SK-N-SH treated with all-trans-retinoic acid at 6 μM for 48 hours (cell line): ENCODE data around the gene LRWD1.

ENCODE experiments used
- ATAC-seq: fragments of 200-7000 bp; cut with Tn5 transposase; 3 replicates; pipeline ENCODE4 v1.9.1; 2020; ENCODE audit warnings: mild to moderate bottlenecking, moderate library complexity
- ARNTL ChIP-seq: fragments of 450-650 bp; formaldehyde crosslinking; IDR thresholded peaks from 2 replicates; pipeline ENCODE4 v1.5.0; 2020; ENCODE audit warnings: low read depth, mild to moderate bottlenecking, moderate library complexity, borderline replicate concordance
- CREB5 ChIP-seq: fragments of 250-450 bp; sonication (Bioruptor Pico); IDR thresholded peaks from 2 replicates; pipeline ENCODE4 v1.5.1; 2020; ENCODE audit warnings: low read depth, mild to moderate bottlenecking, moderate library complexity
- CSDC2 ChIP-seq: fragments of 250-450 bp; sonication (Bioruptor Pico); IDR thresholded peaks from 2 replicates; pipeline ENCODE4 v1.5.0; 2020; ENCODE audit warnings: mild to moderate bottlenecking, moderate library complexity
- CSRNP3 ChIP-seq: fragments of 250-450 bp; sonication (Bioruptor Pico); IDR thresholded peaks from 2 replicates; pipeline ENCODE4 v1.5.1; 2021; ENCODE audit warnings: mild to moderate bottlenecking, moderate library complexity
- GLIS3 ChIP-seq: fragments of 250-450 bp; sonication (Bioruptor Pico); IDR thresholded peaks from 2 replicates; pipeline ENCODE4 v1.5.0; 2020; ENCODE audit warnings: mild to moderate bottlenecking, moderate library complexity
- ISL1 ChIP-seq: fragments of 250-450 bp; sonication (Bioruptor Pico); IDR thresholded peaks from 2 replicates; pipeline ENCODE4 v2.1.2; 2022; ENCODE audit warnings: mild to moderate bottlenecking, moderate library complexity
- OSR1 ChIP-seq: fragments of 250-450 bp; sonication (Bioruptor Pico); IDR thresholded peaks from 2 replicates; pipeline ENCODE4 v1.8.0; 2022; ENCODE audit warnings: moderate library complexity, mild to moderate bottlenecking, inconsistent platforms
- PATZ1 ChIP-seq: fragments of 250-450 bp; sonication (Bioruptor Pico); IDR thresholded peaks from 2 replicates; pipeline ENCODE4 v1.8.0; 2020; ENCODE audit warnings: mild to moderate bottlenecking, moderate library complexity, borderline replicate concordance
- PPARA ChIP-seq: fragments of 250-450 bp; sonication (Bioruptor Pico); IDR thresholded peaks from 2 replicates; pipeline ENCODE4 v1.5.0; 2020; ENCODE audit warnings: mild to moderate bottlenecking, borderline replicate concordance
- RARB ChIP-seq: fragments of 250-450 bp; sonication (Bioruptor Pico); IDR thresholded peaks from 2 replicates; pipeline ENCODE4 v1.8.0; 2021; ENCODE audit warnings: mild to moderate bottlenecking, moderate library complexity
- SNAI2 ChIP-seq: fragments of 250-450 bp; sonication (Bioruptor Pico); IDR thresholded peaks from 2 replicates; pipeline ENCODE4 v1.5.0; 2020; ENCODE audit warnings: mild to moderate bottlenecking, moderate library complexity
- TCF4 ChIP-seq: fragments of 250-450 bp; sonication (Bioruptor Pico); IDR thresholded peaks from 2 replicates; pipeline ENCODE4 v1.8.0; 2021; ENCODE audit warnings: mild to moderate bottlenecking, moderate library complexity, borderline replicate concordance
- TOX ChIP-seq: fragments of 250-450 bp; sonication (Bioruptor Pico); IDR thresholded peaks from 2 replicates; pipeline ENCODE4 v1.8.0; 2021; ENCODE audit warnings: mild to moderate bottlenecking, moderate library complexity, borderline replicate concordance
- TSHZ2 ChIP-seq: fragments of 250-450 bp; sonication (Bioruptor Pico); IDR thresholded peaks from 2 replicates; pipeline ENCODE4 v1.5.0; 2020; ENCODE audit warnings: mild to moderate bottlenecking, moderate library complexity
- ZFP3 ChIP-seq: fragments of 250-450 bp; sonication (Bioruptor Pico); IDR thresholded peaks from 2 replicates; pipeline ENCODE4 v1.5.0; 2020; ENCODE audit warnings: mild to moderate bottlenecking, moderate library complexity
- ZNF565 ChIP-seq: fragments of 450-650 bp; formaldehyde crosslinking; conservative IDR thresholded peaks from 2 replicates; pipeline ENCODE4 v1.5.0; 2020; ENCODE audit warnings: low read depth, mild to moderate bottlenecking, moderate library complexity
- ZNF70 ChIP-seq: fragments of 450-650 bp; formaldehyde crosslinking; IDR thresholded peaks from 2 replicates; pipeline ENCODE4 v1.5.0; 2020; ENCODE audit warnings: mild to moderate bottlenecking, moderate library complexity
- ZNF8 ChIP-seq: fragments of 450-650 bp; formaldehyde crosslinking; IDR thresholded peaks from 2 replicates; pipeline ENCODE4 v1.5.0; 2020; ENCODE audit warnings: mild to moderate bottlenecking, moderate library complexity

The LRWD1 gene

GRCh38 chr7:102467581-102468477, 3.0 kb downstream of the LRWD1 start:
- ATAC-seq: no peak
- no peak for TF ChIP-seq TSHZ2 (CRISPR knock-in tag)
- TF ChIP-seq ZFP3 (CRISPR knock-in tag): no peak
- no peak for TF ChIP-seq CSRNP3 (CRISPR knock-in tag)
- no peak for TF ChIP-seq ZNF70 (CRISPR knock-in tag)
- no peak for TF ChIP-seq TOX (CRISPR knock-in tag)
- TF ChIP-seq RARB (CRISPR knock-in tag): no peak
- no peak for TF ChIP-seq ZNF565 (CRISPR knock-in tag)
- no peak for TF ChIP-seq ZNF8 (CRISPR knock-in tag)
- TF ChIP-seq PPARA: no peak
- no peak for TF ChIP-seq GLIS3 (CRISPR knock-in tag)
- no peak for TF ChIP-seq ISL1 (CRISPR knock-in tag)
- no peak for TF ChIP-seq TCF4 (CRISPR knock-in tag)
- TF ChIP-seq PATZ1: no peak
- TF ChIP-seq CSDC2 (CRISPR knock-in tag): no peak

- TF ChIP-seq CREB5 (CRISPR knock-in tag) (no peak), OSR1 (CRISPR knock-in tag) (no peak), SNAI2 (CRISPR knock-in tag) (no peak)
- TF ChIP-seq, all 23 proteins: peak for 0
- ATAC-seq: no peak
These were observed 3.9 kb downstream of the LRWD1 start for GRCh38 chr7:102468478-102469350.

- no peak for ATAC-seq
- TF ChIP-seq ARNTL (CRISPR knock-in tag): no peak
- TF ChIP-seq CSRNP3 (CRISPR knock-in tag): no peak
- no peak for TF ChIP-seq ZFP3 (CRISPR knock-in tag)
- TF ChIP-seq, all 23 proteins: peak for 0
These were observed 4.7 kb downstream of the LRWD1 start for GRCh38 chr7:102469351-102469971.
